HEK293 (cell line): Measurements from ENCODE around the gene RAB1A.

Experiments used
- CTCF ChIA-PET: fragments of 350-600 bp; formaldehyde crosslinking; extraction: SDS; loops from one replicate; lab custom pipeline; 2021; ENCODE audit warnings: antibody characterized with exemption; lab: Yijun Ruan, JAX
- POLR2A ChIA-PET: fragments of 300-600 bp; formaldehyde crosslinking; extraction: SDS; loops from one replicate; lab custom pipeline; 2020; ENCODE audit warnings: antibody characterized with exemption, inconsistent platforms; lab: Yijun Ruan, JAX
- H3K27ac ChIP-seq: fragments of 200-500 bp; sonication (Bioruptor generic); 2 replicates; pipeline ENCODE4 v1.5.1; 2014; ENCODE audit warnings: low read depth, low read length, control low read depth, inconsistent platforms; ENCODE audit errors: extremely low read depth
- H3K36me3 ChIP-seq, 2 experiments: fragments of 200-500 bp in 1 of 2; sonication (Bioruptor generic) in 1 of 2; 1 replicate in 1 of 2; 2 replicates in 1 of 2; pipeline ENCODE4 v1.5.1; 2014 to 2017; ENCODE audit warnings: inconsistent platforms in 2 of 2, low read length in 2 of 2; ENCODE audit not compliant: control insufficient read depth in 2 of 2, insufficient read depth in 1 of 2
- H3K4me1 ChIP-seq: fragments of 200-500 bp; sonication (Bioruptor generic); 2 replicates; pipeline ENCODE4 v1.5.1; 2014; ENCODE audit warnings: mild to moderate bottlenecking, low read length, inconsistent platforms; ENCODE audit not compliant: control insufficient read depth, insufficient read depth
- H3K4me3 ChIP-seq: 2 replicates; pipeline ENCODE4 v1.5.1; 2011; ENCODE audit warnings: low read depth, mild to moderate bottlenecking, control low read depth, low read length, moderate library complexity
- H3K9me3 ChIP-seq: fragments of 200-500 bp; sonication (Bioruptor generic); 2 replicates; pipeline ENCODE4 v1.5.1; 2014; ENCODE audit warnings: low read depth, low read length, inconsistent platforms; ENCODE audit not compliant: control insufficient read depth, insufficient read depth
- ATF2 ChIP-seq: fragments of 450-650 bp; formaldehyde crosslinking; IDR thresholded peaks from 2 replicates; pipeline ENCODE4 v1.5.1; 2016; ENCODE audit warnings: missing biosample characterization, missing genetic modification characterization, low read depth
- CTCF ChIP-seq: fragments of 450-650 bp; formaldehyde crosslinking; IDR thresholded peaks from 2 replicates; pipeline ENCODE4 v1.5.1; 2016; ENCODE audit warnings: missing biosample characterization, missing genetic modification characterization
- FEZF1 ChIP-seq: fragments of 450-650 bp; formaldehyde crosslinking; IDR thresholded peaks from 2 replicates; pipeline ENCODE4 v1.5.1; 2016; ENCODE audit warnings: missing biosample characterization, missing genetic modification characterization
- HOXC10 ChIP-seq: sonication (generic); formaldehyde crosslinking; IDR thresholded peaks from 2 replicates; pipeline ENCODE4 v1.8.1; 2023; ENCODE audit warnings: mild to moderate bottlenecking, missing genetic modification reagents
- IKZF3 ChIP-seq: fragments of 450-650 bp; IDR thresholded peaks from 2 replicates; pipeline ENCODE4 v1.5.0; 2018; ENCODE audit warnings: missing biosample characterization, mild to moderate bottlenecking, missing genetic modification characterization, moderate library complexity
- SCRT2 ChIP-seq: fragments of 450-650 bp; formaldehyde crosslinking; IDR thresholded peaks from 2 replicates; pipeline ENCODE4 v1.5.1; 2016; ENCODE audit warnings: missing biosample characterization, missing genetic modification characterization
- ZBTB17 ChIP-seq: fragments of 450-650 bp; formaldehyde crosslinking; IDR thresholded peaks from 2 replicates; pipeline ENCODE4 v1.5.1; 2016; ENCODE audit warnings: missing biosample characterization, missing genetic modification characterization
- ZBTB49 ChIP-seq: fragments of 450-650 bp; formaldehyde crosslinking; IDR thresholded peaks from 2 replicates; pipeline ENCODE4 v1.5.1; 2016; ENCODE audit warnings: missing biosample characterization, missing genetic modification characterization, low read depth
- ZBTB8A ChIP-seq: fragments of 450-650 bp; formaldehyde crosslinking; IDR thresholded peaks from 2 replicates; pipeline ENCODE4 v1.5.1; 2016; ENCODE audit warnings: missing biosample characterization, missing genetic modification characterization
- ZIC2 ChIP-seq: fragments of 450-650 bp; formaldehyde crosslinking; IDR thresholded peaks from 2 replicates; pipeline ENCODE4 v1.5.1; 2016; ENCODE audit warnings: missing biosample characterization, missing genetic modification characterization
- ZNF174 ChIP-seq: fragments of 450-650 bp; formaldehyde crosslinking; IDR thresholded peaks from 2 replicates; pipeline ENCODE4 v1.5.0; 2017; ENCODE audit warnings: missing biosample characterization, mild to moderate bottlenecking, missing genetic modification characterization
- ZNF239 ChIP-seq: fragments of 450-650 bp; formaldehyde crosslinking; IDR thresholded peaks from 2 replicates; pipeline ENCODE4 v1.5.1; 2016; ENCODE audit warnings: missing biosample characterization, missing genetic modification characterization
- ZNF24 ChIP-seq: fragments of 450-650 bp; formaldehyde crosslinking; IDR thresholded peaks from 2 replicates; pipeline ENCODE4 v1.5.1; 2016; ENCODE audit warnings: missing biosample characterization, missing genetic modification characterization
- ZNF302 ChIP-seq: fragments of 450-650 bp; formaldehyde crosslinking; IDR thresholded peaks from 2 replicates; pipeline ENCODE4 v1.5.1; 2016; ENCODE audit warnings: missing biosample characterization, missing genetic modification characterization, low read depth
- ZNF404 ChIP-seq: fragments of 450-650 bp; formaldehyde crosslinking; IDR thresholded peaks from 2 replicates; pipeline ENCODE4 v1.5.1; 2017; ENCODE audit warnings: missing biosample characterization, missing genetic modification characterization
- ZNF449 ChIP-seq: fragments of 450-650 bp; formaldehyde crosslinking; IDR thresholded peaks from 2 replicates; pipeline ENCODE4 v1.5.1; 2017; ENCODE audit warnings: missing biosample characterization, mild to moderate bottlenecking, missing genetic modification characterization, moderate library complexity
- ZNF561 ChIP-seq: fragments of 450-650 bp; IDR thresholded peaks from 2 replicates; pipeline ENCODE4 v1.5.1; 2018; ENCODE audit warnings: missing biosample characterization, missing genetic modification characterization, borderline replicate concordance
- ZNF571 ChIP-seq: fragments of 450-650 bp; formaldehyde crosslinking; IDR thresholded peaks from 2 replicates; pipeline ENCODE4 v1.5.0; 2017; ENCODE audit warnings: missing biosample characterization, missing genetic modification characterization
- ZNF600 ChIP-seq: fragments of 450-650 bp; formaldehyde crosslinking; IDR thresholded peaks from 2 replicates; pipeline ENCODE4 v1.5.1; 2016; ENCODE audit warnings: missing biosample characterization, missing genetic modification characterization
- ZNF645 ChIP-seq: fragments of 450-650 bp; formaldehyde crosslinking; IDR thresholded peaks from 2 replicates; pipeline ENCODE4; 2016; ENCODE audit warnings: missing biosample characterization, missing genetic modification characterization
- ZNF654 ChIP-seq: fragments of 450-650 bp; formaldehyde crosslinking; IDR thresholded peaks from 2 replicates; pipeline ENCODE4 v1.5.1; 2016; ENCODE audit warnings: low read depth, missing biosample characterization, missing genetic modification characterization
- ZSCAN4 ChIP-seq: fragments of 450-650 bp; formaldehyde crosslinking; IDR thresholded peaks from 2 replicates; pipeline ENCODE4 v1.5.1; 2017; ENCODE audit warnings: missing biosample characterization, missing genetic modification characterization

RAB1A gene

GRCh38 chr2:65067806-65068553, 61.9 kb downstream of the RAB1A start:
- CTCF ChIA-PET = interaction anchor here (0.6 to 1.3 kb wide), 2 partner anchors 9 to 28 kb away, joined by 3 read pairs; no protein-coding TSS in a partner anchor

GRCh38 chr2:65064728-65065552, 65.0 kb downstream of the RAB1A start:
- no peak overlapping the region for H3K27ac ChIP-seq
- POLR2A ChIA-PET = interaction anchor here (1.0 to 1.8 kb wide), 2 partner anchors 9 to 65 kb away, joined by 6 to 7 read pairs; partner anchors contain the start of genes CEP68 and RAB1A
- H3K9me3 ChIP-seq = no peaks in the 10 kb centered on the region
- no peak overlapping the region for H3K4me3 ChIP-seq
- peaks cover 0 to 12% of the 10 kb centered on the region in 2 experiments; a peak in 1 of 3 replicates for H3K36me3 ChIP-seq
- H3K4me1 ChIP-seq = no peaks in the 10 kb centered on the region
- CTCF ChIA-PET = interaction anchor here (0.6 to 2.4 kb wide), 24 partner anchors 9 to 509 kb away, joined by 3 to 16 read pairs (median 4); partner anchors contain the start of gene CEP68
- TF ChIP-seq ZNF645 (tag by site-specific recombination) = no peak
- no peak for TF ChIP-seq ZNF24
- TF ChIP-seq ZNF600 (tag by site-specific recombination) = 0 out of 2 replicates have a peak, but pooled peaks have one; percentile 24
- no peak for TF ChIP-seq ZNF174 (tag by site-specific recombination)
- TF ChIP-seq ZBTB17 (tag by site-specific recombination) = peak; percentile 74
- TF ChIP-seq ZNF239 = no peak
- TF ChIP-seq CTCF (tag by site-specific recombination) = peak; percentile 86
- no peak for TF ChIP-seq HOXC10
- TF ChIP-seq ZBTB49 = no peak
- peak; percentile 53; the same call in 1 of the 2 replicates for TF ChIP-seq FEZF1 (tag by site-specific recombination)
- 0 out of 2 replicates have a peak, but pooled peaks have one; percentile 25 for TF ChIP-seq ZBTB8A (tag by site-specific recombination)
- no peak for TF ChIP-seq ZNF561 (tag by site-specific recombination)
- TF ChIP-seq ZNF654 (tag by site-specific recombination) = peak; percentile 86
- 0 out of 2 replicates have a peak, but pooled peaks have one; percentile 8 for TF ChIP-seq SCRT2 (tag by site-specific recombination)
- TF ChIP-seq ATF2 = no peak
- TF ChIP-seq ZSCAN4 (tag by site-specific recombination) = peak; percentile 70; the same call in 1 of the 2 replicates
- TF ChIP-seq ZNF404 (tag by site-specific recombination) = no peak
- TF ChIP-seq ZNF449 (tag by site-specific recombination) = peak; percentile 26; the same call in 1 of the 2 replicates
- TF ChIP-seq ZNF571 (tag by site-specific recombination) = no peak

More at GRCh38 chr2:65067806-65068553, 61.9 kb downstream of the RAB1A start:
- H3K4me3 ChIP-seq = no peak overlapping the region
- H3K9me3 ChIP-seq = no peaks in the 10 kb centered on the region
- H3K36me3 ChIP-seq = peaks cover 0 to 42% of the 10 kb centered on the region in 2 experiments; a peak in 1 of 3 replicates
- POLR2A ChIA-PET = interaction anchor here (0.8 to 1.3 kb wide), 2 partner anchors 11 to 12 kb away, joined by 3 read pairs; partner anchors contain the start of gene CEP68
- no peak overlapping the region for H3K27ac ChIP-seq
- no peaks in the 10 kb centered on the region for H3K4me1 ChIP-seq
- TF ChIP-seq ZIC2 (no peak; the same call in 1 of the 2 replicates), ZBTB17 (tag by site-specific recombination) (0 out of 2 replicates have a peak, but pooled peaks have one; percentile 42), ZNF600 (tag by site-specific recombination) (peak; percentile 48; the same call in 1 of the 2 replicates), ZNF302 (tag by site-specific recombination) (no peak), IKZF3 (tag by site-specific recombination) (no peak)
